T-helper 1 cell treated with Interleukin-12 subunit alpha and Interleukin-12 subunit beta and Interleukin-4 antibody, amounts not matched to agents 30 μg/mL and 1 μg/mL, for 36 hours (primary cell): ENCODE results near the gene ULK4.
"Not testable (repeated sequence)": the region's sequence is repeated elsewhere in the genome, so short reads cannot be mapped to it uniquely, and the experiment has no call there.

Source experiments
- H3K27ac Mint-ChIP-seq: one replicate; pipeline ENCODE4 v1.8.0; 2021; ENCODE audit warnings: mild to moderate bottlenecking, mixed read lengths
- H3K27me3 Mint-ChIP-seq: one replicate; pipeline ENCODE4 v1.8.0; 2021; ENCODE audit warnings: low read depth, mixed read lengths
- H3K36me3 Mint-ChIP-seq: one replicate; pipeline ENCODE4 v1.8.0; 2021; ENCODE audit warnings: low read depth, mixed read lengths
- H3K4me1 Mint-ChIP-seq: one replicate; pipeline ENCODE4 v1.8.0; 2021; ENCODE audit warnings: low read depth, mixed read lengths
- H3K4me3 Mint-ChIP-seq: one replicate; pipeline ENCODE4 v1.8.0; 2021; ENCODE audit warnings: mild to moderate bottlenecking, moderate library complexity, mixed read lengths
- H3K9me3 Mint-ChIP-seq: one replicate; pipeline ENCODE4 v1.8.0; 2021; ENCODE audit warnings: mixed read lengths

ULK4 gene

GRCh38 chr3:41575724-41576123, 386.2 kb downstream of the ULK4 start:
- H3K27me3 Mint-ChIP-seq: no peaks in the 10 kb centered on the region
- H3K36me3 Mint-ChIP-seq: no peaks in the 10 kb centered on the region
- H3K4me3 Mint-ChIP-seq: no peak overlapping the region
- H3K9me3 Mint-ChIP-seq: no peaks in the 10 kb centered on the region
- no peak overlapping the region for H3K27ac Mint-ChIP-seq
- H3K4me1 Mint-ChIP-seq: no peaks in the 10 kb centered on the region

GRCh38 chr3:41574900-41575299, 387.0 kb downstream of the ULK4 start:
- Mint-ChIP-seq H3K4me1 (no peaks in the 10 kb centered on the region), H3K27ac (no peak overlapping the region), H3K9me3 (no peaks in the 10 kb centered on the region), H3K27me3 (no peaks in the 10 kb centered on the region), H3K4me3 (no peak overlapping the region), H3K36me3 (no peaks in the 10 kb centered on the region)

- no peaks in the 10 kb centered on the region for H3K9me3 Mint-ChIP-seq
- no peak overlapping the region for H3K4me3 Mint-ChIP-seq
- H3K27me3 Mint-ChIP-seq: no peaks in the 10 kb centered on the region
- no peaks in the 10 kb centered on the region for H3K4me1 Mint-ChIP-seq
- H3K36me3 Mint-ChIP-seq: no peaks in the 10 kb centered on the region
- H3K27ac Mint-ChIP-seq: no peak overlapping the region
Measured at GRCh38 chr3:41573591-41573990, 388.3 kb downstream of the ULK4 start.

GRCh38 chr3:41572092-41572491, 389.8 kb downstream of the ULK4 start:
- Mint-ChIP-seq H3K4me3 (no peak overlapping the region), H3K9me3 (no peaks in the 10 kb centered on the region), H3K4me1 (no peaks in the 10 kb centered on the region), H3K27ac (no peak overlapping the region), H3K36me3 (no peaks in the 10 kb centered on the region), H3K27me3 (no peaks in the 10 kb centered on the region)

- Mint-ChIP-seq H3K27me3 (no peaks in the 10 kb centered on the region), H3K4me3 (no peak overlapping the region), H3K4me1 (no peaks in the 10 kb centered on the region), H3K27ac (no peak overlapping the region), H3K9me3 (no peaks in the 10 kb centered on the region), H3K36me3 (no peaks in the 10 kb centered on the region)
Measured at GRCh38 chr3:41569632-41570305, 392.1 kb downstream of the ULK4 start.

- H3K36me3 Mint-ChIP-seq: no peaks in the 10 kb centered on the region
Measured at GRCh38 chr3:41565948-41566514, 395.9 kb downstream of the ULK4 start.

GRCh38 chr3:41565003-41565402, 396.9 kb downstream of the ULK4 start:
- Mint-ChIP-seq H3K27ac (no peak overlapping the region), H3K4me1 (no peaks in the 10 kb centered on the region), H3K9me3 (no peaks in the 10 kb centered on the region), H3K36me3 (no peaks in the 10 kb centered on the region), H3K4me3 (no peak overlapping the region), H3K27me3 (no peaks in the 10 kb centered on the region)

More at GRCh38 chr3:41565948-41566514, 395.9 kb downstream of the ULK4 start:
- H3K9me3 Mint-ChIP-seq: no peaks in the 10 kb centered on the region
- no peaks in the 10 kb centered on the region for H3K4me1 Mint-ChIP-seq
- H3K27me3 Mint-ChIP-seq: no peaks in the 10 kb centered on the region
- no peak overlapping the region for H3K4me3 Mint-ChIP-seq
- H3K27ac Mint-ChIP-seq: no peak overlapping the region

GRCh38 chr3:41556245-41556644, 405.7 kb downstream of the ULK4 start:
- H3K4me1 Mint-ChIP-seq, H3K4me3 Mint-ChIP-seq, H3K36me3 Mint-ChIP-seq, H3K9me3 Mint-ChIP-seq, H3K27me3 Mint-ChIP-seq, H3K27ac Mint-ChIP-seq: not testable (repeated sequence)

GRCh38 chr3:41532976-41533375, 428.9 kb downstream of the ULK4 start:
- no peak overlapping the region for H3K4me3 Mint-ChIP-seq
- no peaks in the 10 kb centered on the region for H3K27me3 Mint-ChIP-seq
- H3K4me1 Mint-ChIP-seq: no peaks in the 10 kb centered on the region
- H3K36me3 Mint-ChIP-seq: no peaks in the 10 kb centered on the region
- H3K27ac Mint-ChIP-seq: no peak overlapping the region
- H3K9me3 Mint-ChIP-seq: no peaks in the 10 kb centered on the region

- Mint-ChIP-seq H3K27me3 (no peaks in the 10 kb centered on the region), H3K4me3 (no peak overlapping the region), H3K36me3 (no peaks in the 10 kb centered on the region), H3K9me3 (no peaks in the 10 kb centered on the region), H3K4me1 (peaks cover 2% of the 10 kb centered on the region), H3K27ac (no peak overlapping the region)
Measured at GRCh38 chr3:41526995-41527573, 434.8 kb downstream of the ULK4 start.

- Mint-ChIP-seq H3K27me3 (no peaks in the 10 kb centered on the region), H3K4me1 (peaks cover 2% of the 10 kb centered on the region), H3K4me3 (no peak overlapping the region), H3K27ac (no peak overlapping the region), H3K9me3 (no peaks in the 10 kb centered on the region), H3K36me3 (no peaks in the 10 kb centered on the region)
Measured at GRCh38 chr3:41525303-41526064, 436.4 kb downstream of the ULK4 start.

- H3K27me3 Mint-ChIP-seq: no peaks in the 10 kb centered on the region
- no peak overlapping the region for H3K27ac Mint-ChIP-seq
- H3K36me3 Mint-ChIP-seq: no peaks in the 10 kb centered on the region
- no peaks in the 10 kb centered on the region for H3K9me3 Mint-ChIP-seq
- H3K4me3 Mint-ChIP-seq: no peak overlapping the region
- H3K4me1 Mint-ChIP-seq: peaks cover 2% of the 10 kb centered on the region
Measured at GRCh38 chr3:41523897-41524296, 438.0 kb downstream of the ULK4 start.

- Mint-ChIP-seq H3K27ac (no peak overlapping the region), H3K27me3 (no peaks in the 10 kb centered on the region), H3K9me3 (no peaks in the 10 kb centered on the region), H3K36me3 (no peaks in the 10 kb centered on the region), H3K4me1 (peaks cover 2% of the 10 kb centered on the region), H3K4me3 (no peak overlapping the region)
Measured at GRCh38 chr3:41522612-41523011, 439.3 kb downstream of the ULK4 start.

- no peaks in the 10 kb centered on the region for H3K27me3 Mint-ChIP-seq
- H3K36me3 Mint-ChIP-seq: peaks cover 2% of the 10 kb centered on the region
- peaks cover 2% of the 10 kb centered on the region for H3K4me1 Mint-ChIP-seq
- H3K9me3 Mint-ChIP-seq: peaks cover 3% of the 10 kb centered on the region
- no peak overlapping the region for H3K4me3 Mint-ChIP-seq
- H3K27ac Mint-ChIP-seq: no peak overlapping the region
Measured at GRCh38 chr3:41521010-41521655, 440.8 kb downstream of the ULK4 start.
